Loucy (cell line): ENCODE data around the gene NHP2.

Experiments used
- H2AFZ ChIP-seq: fragments of 200-600 bp; sonication (generic); 2 replicates; pipeline ENCODE4 v1.6.0; 2016; ENCODE audit warnings: antibody characterized with exemption, mild to moderate bottlenecking, low read length, moderate library complexity
- H3F3A ChIP-seq: fragments of 200-600 bp; 2 replicates; pipeline ENCODE4 v1.6.0; 2016; ENCODE audit warnings: antibody characterized with exemption, low read depth, mild to moderate bottlenecking
- H3K27me3 ChIP-seq: fragments of 200-600 bp; sonication (generic); 2 replicates; pipeline ENCODE4 v1.6.1; 2014; ENCODE audit warnings: low read length, mild to moderate bottlenecking; ENCODE audit not compliant: insufficient read depth, poor library complexity, severe bottlenecking
- H3K36me3 ChIP-seq: fragments of 200-600 bp; sonication (generic); 2 replicates; pipeline ENCODE4 v1.6.1; 2016; ENCODE audit warnings: low read length; ENCODE audit not compliant: insufficient read depth
- H3K4me1 ChIP-seq: fragments of 200-600 bp; sonication (generic); 2 replicates; pipeline ENCODE4 v1.5.1; 2014; ENCODE audit warnings: low read length, mild to moderate bottlenecking; ENCODE audit not compliant: insufficient read depth, poor library complexity, severe bottlenecking
- H3K4me2 ChIP-seq: fragments of 200-600 bp; sonication (generic); 2 replicates; pipeline ENCODE4 v1.6.0; 2014; ENCODE audit warnings: antibody characterized with exemption, low read length, low read depth, mild to moderate bottlenecking; ENCODE audit not compliant: poor library complexity, severe bottlenecking
- H3K4me3 ChIP-seq: fragments of 200-600 bp; sonication (generic); 2 replicates; pipeline ENCODE4 v1.5.1; 2014; ENCODE audit warnings: low read length, mild to moderate bottlenecking, mixed read lengths; ENCODE audit not compliant: poor library complexity, severe bottlenecking
- H3K79me2 ChIP-seq: fragments of 200-600 bp; sonication (generic); 2 replicates; pipeline ENCODE4 v1.6.1; 2014; ENCODE audit warnings: low read length; ENCODE audit not compliant: insufficient read depth
- H3K9ac ChIP-seq: fragments of 200-600 bp; sonication (generic); 2 replicates; pipeline ENCODE4 v1.6.0; 2014; ENCODE audit warnings: mild to moderate bottlenecking, low read depth, low read length, moderate library complexity; ENCODE audit not compliant: poor library complexity, severe bottlenecking
- H3K9me2 ChIP-seq: fragments of 200-600 bp; sonication (generic); replicated peaks from 2 replicates; pipeline ENCODE4 v1.6.1; 2016; ENCODE audit warnings: low read depth, low read length, mixed read lengths
- H3K9me3 ChIP-seq: fragments of 200-600 bp; sonication (generic); 2 replicates; pipeline ENCODE4 v1.6.1; 2014; ENCODE audit warnings: mild to moderate bottlenecking, antibody characterized with exemption, low read length, low read depth; ENCODE audit not compliant: insufficient read depth
- H4K20me1 ChIP-seq: fragments of 200-600 bp; sonication (generic); 2 replicates; pipeline ENCODE4 v1.6.0; 2014; ENCODE audit warnings: antibody characterized with exemption, low read length, mild to moderate bottlenecking; ENCODE audit not compliant: insufficient read depth, poor library complexity, severe bottlenecking
- CTCF ChIP-seq: fragments of 200-600 bp; sonication (generic); conservative IDR thresholded peaks from 2 replicates; pipeline ENCODE4 v1.5.1; 2014; ENCODE audit warnings: mild to moderate bottlenecking, antibody characterized with exemption, low read length
- EZH2phosphoT487 ChIP-seq: fragments of 200-600 bp; IDR thresholded peaks from 2 replicates; pipeline ENCODE4 v1.6.1; 2018; ENCODE audit warnings: antibody characterized with exemption, mild to moderate bottlenecking, moderate library complexity, borderline replicate concordance

Gene NHP2

GRCh38 chr5:178193251-178193809, 39.6 kb upstream of the NHP2 start:
- TF ChIP-seq CTCF = no peak
- TF ChIP-seq EZH2phosphoT487 = no peak
- H3K4me3 ChIP-seq = no peak overlapping the region
- no peaks in the 10 kb centered on the region for H3K9me2 ChIP-seq
- H3K36me3 ChIP-seq = no peaks in the 10 kb centered on the region
- peaks cover 17% of the 10 kb centered on the region for H3K4me1 ChIP-seq
- peak overlapping the region; percentile 76 for H3K4me2 ChIP-seq
- no peaks in the 10 kb centered on the region for H4K20me1 ChIP-seq
- no peaks in the 10 kb centered on the region for H3K79me2 ChIP-seq
- no peaks in the 10 kb centered on the region for H3F3A ChIP-seq
- peak overlapping the region; percentile 59 for H3K9ac ChIP-seq
- H3K27me3 ChIP-seq = no peaks in the 10 kb centered on the region
- no peak overlapping the region for H2AFZ ChIP-seq
- H3K9me3 ChIP-seq = no peaks in the 10 kb centered on the region

GRCh38 chr5:178192787-178193186, 39.1 kb upstream of the NHP2 start:
- Histone ChIP-seq H3K36me3 (no peaks in the 10 kb centered on the region), H4K20me1 (no peaks in the 10 kb centered on the region), H2AFZ (no peak overlapping the region), H3F3A (no peaks in the 10 kb centered on the region), H3K4me2 (no peak overlapping the region), H3K79me2 (no peaks in the 10 kb centered on the region), H3K9me3 (no peaks in the 10 kb centered on the region), H3K27me3 (no peaks in the 10 kb centered on the region), H3K4me3 (no peak overlapping the region), H3K9ac (no peak overlapping the region), H3K9me2 (no peaks in the 10 kb centered on the region), H3K4me1 (peaks cover 17% of the 10 kb centered on the region)
- TF ChIP-seq CTCF = no peak
- TF ChIP-seq EZH2phosphoT487 = no peak

- Histone ChIP-seq H3K4me3 (no peak overlapping the region), H3K9ac (no peak overlapping the region), H2AFZ (no peak overlapping the region), H3K79me2 (no peaks in the 10 kb centered on the region), H3K9me2 (no peaks in the 10 kb centered on the region), H3F3A (no peaks in the 10 kb centered on the region), H4K20me1 (no peaks in the 10 kb centered on the region), H3K4me1 (peaks cover 17% of the 10 kb centered on the region), H3K36me3 (no peaks in the 10 kb centered on the region), H3K9me3 (no peaks in the 10 kb centered on the region), H3K4me2 (no peak overlapping the region), H3K27me3 (no peaks in the 10 kb centered on the region)
- TF ChIP-seq CTCF (no peak), EZH2phosphoT487 (no peak)
Observed at GRCh38 chr5:178192244-178192643, 38.6 kb upstream of the NHP2 start.
